ENCODE measurements around the gene PALLD.

- TF ChIP-seq CTCF (IDR thresholded peaks at IDR 0.05) (no peak), POLR2AphosphoS5 (IDR thresholded peaks at IDR 0.05) (no peak), POLR2A (IDR thresholded peaks at IDR 0.05) (no peak)
Observed at GRCh38 chr4:168472920-168473319, 23.9 kb upstream of the PALLD start.

Data from sigmoid colon (tissue), 4 donors.